ENCODE results near the gene MYBPH. TPM values are rescaled to one million over a fixed set of nuclear protein-coding genes. Genes with fewer than 3 reads are reported as not detected.

MYBPH gene
- total and polyA plus RNA-seq, 10 of the 15 experiments (the other 5 are each of a cell fraction or from before 2014, with no cell fraction given): 0.06 to 0.10 TPM; not detected in 8

GRCh38 chr1:203200916-203201315 lies 25.3 kb upstream of the MYBPH start:
- ChIA-PET POLR2A (no interaction called here), RAD21 (ENCODE audit: unreplicated experiment) (interaction anchor here (0.7 kb wide), 1 partner anchor 1652 kb away, joined by 3 read pairs; no protein-coding TSS in a partner anchor), SMC1A (ENCODE audit: uncharacterized antibody, unreplicated experiment) (interaction anchor here (1.0 to 1.6 kb wide), 2 partner anchors 9 to 11 kb away, joined by 3 to 4 read pairs; no protein-coding TSS in a partner anchor), CTCF (interaction anchor here (1.0 to 1.9 kb wide), 4 partner anchors 13 to 83 kb away, joined by 4 to 13 read pairs (median 4); no protein-coding TSS in a partner anchor)
- FAIRE-seq (no peak), DNase-seq (ENCODE audit: low read depth, low spot score) (no peak), ATAC-seq (no peak)
- Histone ChIP-seq H3K27me3 (replicated peaks in 1 of 2; ENCODE audit: control insufficient read depth in 2 of 2, insufficient read depth in 2 of 2, low read length in 1 of 2) (peaks cover 0 to 5% of the 10 kb centered on the region in 2 experiments; a peak in 3 of 4 replicates), H3K9ac (ENCODE audit: control insufficient read depth, insufficient read depth, low read length) (no peak overlapping the region), H3K27ac (ENCODE audit: control insufficient read depth, insufficient read depth) (no peak overlapping the region), H4K20me1 (ENCODE audit: control insufficient read depth, insufficient read depth) (no peaks in the 10 kb centered on the region; the same call in 1 of the 2 replicates), H3K36me3 (ENCODE audit: control insufficient read depth in 2 of 2, insufficient read depth in 2 of 2, low read length in 1 of 2) (no peaks in the 10 kb centered on the region), H3K4me2 (ENCODE audit: control insufficient read depth, insufficient read depth) (no peak overlapping the region), H3K9me3 (replicated peaks; ENCODE audit: control insufficient read depth, insufficient read depth, low read length) (no peaks in the 10 kb centered on the region), H3K79me2 (ENCODE audit: control insufficient read depth, insufficient read depth, low read length) (no peaks in the 10 kb centered on the region), H3K4me3 (no peak overlapping the region), H3K4me1 (ENCODE audit: control insufficient read depth, insufficient read depth, low read length) (no peaks in the 10 kb centered on the region), H2AFZ (ENCODE audit: control insufficient read depth, low read depth, low read length) (no peak overlapping the region)
- intact Hi-C loops (cut with micrococcal nuclease; ENCODE audit: unreplicated experiment) (no loop called here), in situ Hi-C loops (cut with MboI) (no loop called here)
- WGBS (ENCODE audit: insufficient coverage, insufficient replicate concordance, low lambda C conversion rate, missing lambda C conversion rate): 0% methylated on average over 1 of the region's 1 CpG
- BruUV-seq (replicated peaks): no TSS peak
- no peak for TF ChIP-seq SMC3 (IDR thresholded peaks at IDR 0.05; ENCODE audit: borderline replicate concordance, low read length)
- TF ChIP-seq, protein P1, sequence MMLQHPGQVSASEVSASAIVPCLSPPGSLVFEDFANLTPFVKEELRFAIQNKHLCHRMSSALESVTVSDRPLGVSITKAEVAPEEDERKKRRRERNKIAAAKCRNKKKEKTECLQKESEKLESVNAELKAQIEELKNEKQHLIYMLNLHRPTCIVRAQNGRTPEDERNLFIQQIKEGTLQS (IDR thresholded peaks at IDR 0.05; ENCODE audit: borderline replicate concordance, extremely low read depth, low read depth, low read length): no peak
- TF ChIP-seq NFYB (IDR thresholded peaks at IDR 0.05; ENCODE audit: insufficient read depth, low read depth, low read length): no peak
- TF ChIP-seq SP1 (IDR thresholded peaks at IDR 0.05; ENCODE audit: low read depth, low read length): no peak

DNA sequence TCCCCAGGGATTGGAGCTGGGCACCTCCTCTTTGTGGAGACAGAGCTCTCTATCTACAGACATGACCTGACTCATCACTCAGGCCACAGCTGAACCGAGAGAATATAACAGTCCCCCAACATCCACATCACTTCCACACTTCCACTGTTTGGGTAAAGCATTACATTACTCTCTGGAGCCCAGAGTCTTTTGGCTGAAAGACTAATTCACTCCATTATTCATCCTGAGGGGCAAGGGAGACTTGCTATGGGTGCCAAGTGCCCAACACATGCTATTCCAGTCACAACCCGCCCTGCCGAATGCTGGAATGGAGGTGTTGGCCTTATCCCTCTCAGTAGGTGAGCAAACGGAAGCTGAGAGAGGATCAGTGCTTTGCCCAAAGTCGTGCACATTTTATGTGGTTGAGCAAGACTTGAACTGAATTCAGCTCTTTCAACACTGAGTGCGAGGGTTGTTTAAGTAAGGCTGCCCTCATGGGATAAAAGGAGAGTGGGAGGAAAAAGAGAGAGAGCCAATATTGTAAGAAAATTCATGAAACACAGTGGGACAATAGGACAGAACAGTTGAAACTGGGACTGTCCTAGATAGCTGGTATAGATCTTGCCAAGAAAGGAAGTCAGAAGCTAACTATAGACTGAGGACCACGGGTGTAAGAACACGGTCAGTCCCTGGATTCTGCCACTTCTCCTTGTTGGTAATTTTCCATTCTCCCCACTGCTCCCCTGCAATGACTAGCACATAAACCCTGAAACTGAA lies 24.4 kb upstream of the MYBPH start:
- Histone ChIP-seq H3K27me3 (replicated peaks in 1 of 2; ENCODE audit: control insufficient read depth in 2 of 2, insufficient read depth in 2 of 2, low read length in 1 of 2) (peaks cover 0 to 5% of the 10 kb centered on the region in 2 experiments; a peak in 3 of 4 replicates), H3K4me1 (ENCODE audit: control insufficient read depth, insufficient read depth, low read length) (no peaks in the 10 kb centered on the region), H3K36me3 (ENCODE audit: control insufficient read depth in 2 of 2, insufficient read depth in 2 of 2, low read length in 1 of 2) (no peaks in the 10 kb centered on the region), H3K79me2 (ENCODE audit: control insufficient read depth, insufficient read depth, low read length) (no peaks in the 10 kb centered on the region), H3K9ac (ENCODE audit: control insufficient read depth, insufficient read depth, low read length) (no peak overlapping the region), H3K27ac (ENCODE audit: control insufficient read depth, insufficient read depth) (no peak overlapping the region), H3K9me3 (replicated peaks; ENCODE audit: control insufficient read depth, insufficient read depth, low read length) (no peaks in the 10 kb centered on the region), H3K4me2 (ENCODE audit: control insufficient read depth, insufficient read depth) (no peak overlapping the region), H2AFZ (ENCODE audit: control insufficient read depth, low read depth, low read length) (no peak overlapping the region), H3K4me3 (no peak overlapping the region), H4K20me1 (ENCODE audit: control insufficient read depth, insufficient read depth) (no peaks in the 10 kb centered on the region; the same call in 1 of the 2 replicates)
- FAIRE-seq (no peak), ATAC-seq (no peak), DNase-seq (ENCODE audit: low read depth, low spot score) (no peak)
- ChIA-PET POLR2A (no interaction called here), RAD21 (ENCODE audit: unreplicated experiment) (no interaction called here), CTCF (interaction anchor here (0.5 to 1.9 kb wide), 8 partner anchors 14 to 206 kb away, joined by 3 to 13 read pairs (median 4); no protein-coding TSS in a partner anchor), SMC1A (ENCODE audit: uncharacterized antibody, unreplicated experiment) (interaction anchor here (1.0 to 1.6 kb wide), 3 partner anchors 10 to 18 kb away, joined by 3 to 4 read pairs (median 3); no protein-coding TSS in a partner anchor)
- intact Hi-C loops (cut with micrococcal nuclease; ENCODE audit: unreplicated experiment): no loop called here
- no TSS peak for BruUV-seq (replicated peaks)
- in situ Hi-C loops (cut with MboI): no loop called here
- 7% methylated on average over 8 of the region's 8 CpGs for WGBS (ENCODE audit: insufficient coverage, insufficient replicate concordance, low lambda C conversion rate, missing lambda C conversion rate)
- TF ChIP-seq RAD51 (IDR thresholded peaks at IDR 0.05) (no peak), TAF1 (IDR thresholded peaks at IDR 0.05; ENCODE audit: borderline replicate concordance, low read depth, low read length) (no peak), SMAD5 (IDR thresholded peaks at IDR 0.05; ENCODE audit: low read depth) (no peak), TBL1XR1 (IDR thresholded peaks at IDR 0.05; ENCODE audit: low read depth, low read length) (no peak), SIN3A (IDR thresholded peaks at IDR 0.05; ENCODE audit: low read depth, low read length) (no peak), RCOR1 (conservative IDR thresholded peaks at IDR 0.05; ENCODE audit: low read depth, low read length) (no peak), HSF1 (IDR thresholded peaks at IDR 0.05; ENCODE audit: low read depth, low read length) (no peak), CBFB (IDR thresholded peaks at IDR 0.05; ENCODE audit: low read depth) (no peak), RFX5 (IDR thresholded peaks at IDR 0.05; ENCODE audit: low read depth, low read length) (no peak)
